Spleen (tissue), 11 donors: ENCODE measurements around the gene HLCS. TPM values are rescaled to one million over a fixed set of nuclear protein-coding genes. Genes with fewer than 3 reads are reported as not detected.

Experiments used
- DNase-seq: peaks from one replicate; pipeline ENCODE4 v3.0.0-alpha.2; 2020
- H3K27ac ChIP-seq, 8 donors: fragments of 200-600 bp; sonication (generic) in 7 of 8; 1 replicate in 4 of 8; 2 replicates in 4 of 8; pipeline versions ENCODE4 v1.5.0 to v1.8.0; 2016 to 2021; ENCODE audit warnings: inconsistent platforms in 4 of 8, mild to moderate bottlenecking in 4 of 8, moderate library complexity in 1 of 8
- H3K27me3 ChIP-seq, 7 donors: fragments of 200-600 bp; sonication (generic) in 6 of 7; replicated peaks in 1 of 7; 1 replicate in 4 of 7; 2 replicates in 3 of 7; pipeline versions ENCODE4 v1.5.0 to v1.8.0; 2016 to 2021; ENCODE audit warnings: inconsistent platforms in 3 of 7, mild to moderate bottlenecking in 1 of 7
- H3K36me3 ChIP-seq, 6 donors: fragments of 200-600 bp; sonication (generic) in 5 of 6; 1 replicate in 4 of 6; 2 replicates in 2 of 6; pipeline versions ENCODE4 v1.5.0 to v1.8.0; 2016 to 2021; ENCODE audit warnings: inconsistent platforms in 2 of 6
- H3K4me1 ChIP-seq, 6 donors: fragments of 200-600 bp; sonication (generic) in 5 of 6; 1 replicate in 3 of 6; 2 replicates in 3 of 6; pipeline versions ENCODE4 v1.5.0 to v1.8.0; 2016 to 2021; ENCODE audit warnings: inconsistent platforms in 3 of 6
- H3K4me3 ChIP-seq, 8 donors: fragments of 200-600 bp; sonication (generic) in 7 of 8; 1 replicate in 4 of 8; 2 replicates in 4 of 8; pipeline versions ENCODE4 v1.5.0 to v1.8.0; 2016 to 2021; ENCODE audit warnings: inconsistent platforms in 4 of 8, mild to moderate bottlenecking in 4 of 8, moderate library complexity in 2 of 8
- H3K9me3 ChIP-seq, 8 donors: fragments of 200-600 bp; sonication (generic) in 7 of 8; 1 replicate in 4 of 8; 2 replicates in 4 of 8; pipeline versions ENCODE4 v1.5.0 to v1.8.0; 2016 to 2021; ENCODE audit warnings: inconsistent platforms in 4 of 8
- POLR2A ChIP-seq, 3 donors: fragments of 450-650 bp; IDR thresholded peaks; one replicate each; pipeline ENCODE4 v1.5.1; 2017; ENCODE audit warnings: antibody characterized with exemption in 3 of 3, mild to moderate bottlenecking in 1 of 3
- POLR2AphosphoS5 ChIP-seq, 3 donors: sonication (generic); formaldehyde crosslinking; IDR thresholded peaks; one replicate each; pipeline ENCODE4 v1.5.1; 2017; ENCODE audit warnings: antibody characterized with exemption in 3 of 3
- WGBS, 5 donors: extraction: QIAGEN DNeasy Blood & Tissue Kit in 3 of 5; methylation state at CpG; one replicate each; pipeline versions ENCODE4 v1.1.5 to v1.1.7; 2013 to 2018; 5-methylcytosine and 5-hydroxymethylcytosine counted together
- intact Hi-C: fragments of 100-400 bp; cut with DNase I; formaldehyde crosslinking; loops from one replicate; pipeline ENCODE4 v1.15.0; 2023; ENCODE audit warnings: low total_unique reads
- polyA plus RNA-seq, 3 donors: library from polyadenylated mRNA; stranded (reverse); fragments of 200-250 nt; gene quantifications; one replicate each; pipeline ENCODE4 v1.2.1, GENCODE V29; 2013
- total RNA-seq, 7 donors: library from RNA; depleted of rRNA in 3 of 7; stranded (reverse); fragments of >200 nt in 3 of 7; fragmentation: NEBNext Ultra II Directional in 4 of 7; extraction: Animal tissue kit (Norgen Biotek cat#: 25700) in 4 of 7; gene quantifications; one replicate each; pipeline versions ENCODE4 v1.1.0 to v1.2.1, GENCODE V29; 2016 to 2021
- TF ChIP-seq, protein P1 (sequence below), 11 experiments: fragments of 200-600 bp in 7 of 11; fragments of 450-650 bp in 4 of 11; sonication (generic) in 4 of 11; IDR thresholded peaks in 8 of 11; conservative IDR thresholded peaks in 3 of 11; 1 replicate in 7 of 11; 2 replicates in 4 of 11; pipeline versions ENCODE4 v1.4.0 to v1.8.0; 2016 to 2021; ENCODE audit warnings: antibody characterized with exemption in 11 of 11, inconsistent platforms in 4 of 11, mild to moderate bottlenecking in 1 of 11
- donor health status: healthy with polysubstance abuse.
- donor health status: DM: no; HTN: no; CAD: no; lungs with moderate emphysema.
- donor health status: DM: no; HTN: no; CAD: no.
- donor health status: Bipolar disorder and iron deficiency.
- donor health status: healthy.
- donor health status: DM: no; HTN: no; CAD: no.
- donor health status: DM: yes; HTN: yes; CAD: no.

The HLCS gene
- total and polyA plus RNA-seq, 10 donors = 1.7 to 22.8 (median 16.3) TPM

- WGBS, 5 donors = 4 to 7% (median 7%) methylated on average over 13 of the region's 13 CpGs
- DNase-seq = peak; percentile 14
Observed at GRCh38 chr21:36706482-36706852, 260.0 kb downstream of the HLCS start.

DNA sequence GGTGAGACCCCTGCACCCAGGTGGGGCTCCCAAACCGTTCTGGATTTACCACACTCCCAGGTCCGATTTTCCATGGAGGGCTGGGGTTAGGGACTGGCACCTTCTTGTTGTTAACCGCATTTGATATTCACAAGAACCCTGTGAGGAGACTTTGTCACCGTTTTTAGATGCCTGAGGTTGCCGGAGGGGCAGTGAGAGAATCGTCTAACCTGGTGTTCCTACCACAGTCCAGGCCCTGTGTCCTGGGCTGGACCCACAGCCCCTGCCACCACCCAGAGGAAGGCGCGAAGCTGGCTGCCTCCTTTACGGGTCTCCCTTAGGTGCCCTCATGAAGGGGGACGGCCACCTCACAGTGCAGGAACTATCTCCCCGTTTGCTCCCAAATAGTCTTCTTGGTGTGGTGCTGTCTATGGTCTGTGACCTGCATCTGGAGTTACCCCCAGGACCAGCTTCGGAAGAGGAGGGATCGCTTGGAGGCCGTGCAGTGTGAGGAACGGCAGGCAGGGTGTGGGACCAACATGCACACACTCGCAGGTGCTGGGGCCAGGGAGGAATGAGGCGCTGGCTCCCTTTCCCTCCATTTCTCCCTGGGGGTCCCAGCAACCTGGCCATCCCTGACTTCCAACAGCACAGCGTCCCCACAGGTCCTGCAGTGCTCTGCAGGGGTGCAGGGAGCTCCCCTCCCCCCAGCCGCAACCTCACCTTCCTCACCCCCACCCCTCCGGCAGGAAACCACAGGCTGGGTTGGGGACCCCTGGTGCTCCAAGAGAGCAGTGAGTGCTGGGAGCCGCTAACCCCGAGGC, 260.6 kb downstream of the HLCS start:
- no peak overlapping the region for H3K27ac ChIP-seq
- no peak for DNase-seq
- peaks cover 36 to 100% (median 100%) of the 10 kb centered on the region in 7 donors for H3K27me3 ChIP-seq
- H3K9me3 ChIP-seq = no peaks in the 10 kb centered on the region
- TF ChIP-seq POLR2A (IDR thresholded peaks at IDR 0.05) (no peak), POLR2AphosphoS5 (IDR thresholded peaks at IDR 0.05) (no peak)
- TF ChIP-seq, protein P1, sequence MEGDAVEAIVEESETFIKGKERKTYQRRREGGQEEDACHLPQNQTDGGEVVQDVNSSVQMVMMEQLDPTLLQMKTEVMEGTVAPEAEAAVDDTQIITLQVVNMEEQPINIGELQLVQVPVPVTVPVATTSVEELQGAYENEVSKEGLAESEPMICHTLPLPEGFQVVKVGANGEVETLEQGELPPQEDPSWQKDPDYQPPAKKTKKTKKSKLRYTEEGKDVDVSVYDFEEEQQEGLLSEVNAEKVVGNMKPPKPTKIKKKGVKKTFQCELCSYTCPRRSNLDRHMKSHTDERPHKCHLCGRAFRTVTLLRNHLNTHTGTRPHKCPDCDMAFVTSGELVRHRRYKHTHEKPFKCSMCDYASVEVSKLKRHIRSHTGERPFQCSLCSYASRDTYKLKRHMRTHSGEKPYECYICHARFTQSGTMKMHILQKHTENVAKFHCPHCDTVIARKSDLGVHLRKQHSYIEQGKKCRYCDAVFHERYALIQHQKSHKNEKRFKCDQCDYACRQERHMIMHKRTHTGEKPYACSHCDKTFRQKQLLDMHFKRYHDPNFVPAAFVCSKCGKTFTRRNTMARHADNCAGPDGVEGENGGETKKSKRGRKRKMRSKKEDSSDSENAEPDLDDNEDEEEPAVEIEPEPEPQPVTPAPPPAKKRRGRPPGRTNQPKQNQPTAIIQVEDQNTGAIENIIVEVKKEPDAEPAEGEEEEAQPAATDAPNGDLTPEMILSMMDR (IDR thresholded peaks at IDR 0.05 in 8 of 11, conservative IDR thresholded peaks at IDR 0.05 in 3 of 11) = no peak
- 6 to 8% (median 6%) methylated on average over 18 to 22 of the region's 22 CpGs for WGBS, 5 donors
- no peaks in the 10 kb centered on the region for H3K36me3 ChIP-seq
- peak overlapping the region in 1 of 8 donors; percentile 10 for H3K4me3 ChIP-seq
- H3K4me1 ChIP-seq = peaks cover 14 to 83% (median 70%) of the 10 kb centered on the region in 6 donors
- intact Hi-C loops = no loop called here

More at GRCh38 chr21:36706482-36706852, 260.0 kb downstream of the HLCS start:
- no peak for TF ChIP-seq POLR2AphosphoS5 (IDR thresholded peaks at IDR 0.05)
- TF ChIP-seq POLR2A (IDR thresholded peaks at IDR 0.05) = no peak
- TF ChIP-seq, protein P1 (IDR thresholded peaks at IDR 0.05 in 8 of 11, conservative IDR thresholded peaks at IDR 0.05 in 3 of 11) = no peak
- Histone ChIP-seq H3K4me3 (peak overlapping the region in 1 of 8 donors; percentile 2), H3K4me1 (peaks cover 14 to 78% (median 64%) of the 10 kb centered on the region in 6 donors), H3K36me3 (no peaks in the 10 kb centered on the region), H3K27me3 (peaks cover 32 to 100% (median 100%) of the 10 kb centered on the region in 7 donors), H3K9me3 (no peaks in the 10 kb centered on the region), H3K27ac (no peak overlapping the region)
- intact Hi-C loops = no loop called here

DNA sequence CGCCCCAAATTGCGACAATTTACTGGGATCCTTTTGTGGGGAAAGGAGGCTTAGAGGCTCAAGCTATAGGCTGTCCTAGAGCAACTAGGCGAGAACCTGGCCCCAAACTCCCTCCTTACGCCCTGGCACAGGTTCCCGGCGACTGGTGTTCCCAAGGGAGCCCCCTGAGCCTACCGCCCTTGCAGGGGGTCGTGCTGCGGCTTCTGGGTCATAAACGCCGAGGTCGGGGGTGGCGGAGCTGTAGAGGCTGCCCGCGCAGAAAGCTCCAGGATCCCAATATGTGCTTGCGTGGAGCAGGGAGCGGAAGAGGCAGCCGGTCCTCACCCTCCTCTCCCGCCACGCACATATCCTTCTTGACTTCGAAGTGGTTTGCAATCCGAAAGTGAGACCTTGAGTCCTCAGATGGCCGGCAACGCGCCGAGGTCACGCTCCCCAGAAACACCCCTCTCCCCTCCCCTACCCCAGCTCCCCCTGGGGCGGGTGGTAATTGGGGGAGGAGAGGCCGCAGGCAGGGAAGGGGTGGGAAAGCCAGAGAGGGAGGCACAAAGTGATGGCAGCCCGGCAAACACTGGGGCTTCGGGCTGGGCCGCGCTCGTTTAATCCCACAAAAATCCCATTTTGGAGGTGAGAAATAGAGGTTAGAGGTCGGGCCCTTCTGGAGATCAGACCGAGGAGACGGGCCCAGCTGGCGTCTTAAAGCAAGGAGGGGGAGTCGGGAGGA, 261.4 kb downstream of the HLCS start:
- peaks cover 35 to 100% (median 100%) of the 10 kb centered on the region in 7 donors for H3K27me3 ChIP-seq
- TF ChIP-seq, protein P1 (IDR thresholded peaks at IDR 0.05 in 8 of 11, conservative IDR thresholded peaks at IDR 0.05 in 3 of 11) = no peak
- TF ChIP-seq POLR2A (IDR thresholded peaks at IDR 0.05) (no peak), POLR2AphosphoS5 (IDR thresholded peaks at IDR 0.05) (no peak)
- intact Hi-C loops = no loop called here

More for the DNA sequence above, 261.4 kb downstream of the HLCS start:
- no peak for DNase-seq
- H3K4me1 ChIP-seq = peaks cover 17 to 83% (median 71%) of the 10 kb centered on the region in 6 donors
- no peaks in the 10 kb centered on the region for H3K9me3 ChIP-seq
- peak overlapping the region in 2 of 8 donors; percentile 10 to 44 for H3K4me3 ChIP-seq
- 4 to 15% (median 7%) methylated on average over 24 to 39 of the region's 39 CpGs for WGBS, 5 donors
- no peaks in the 10 kb centered on the region for H3K36me3 ChIP-seq
- H3K27ac ChIP-seq = no peak overlapping the region
